Nucleus accumbens (tissue), 56 donors: ENCODE data around the gene MPO.
A peak's percentile ranks its signal among the peaks of the same experiment; 100 is the strongest.

ENCODE experiments used
- DNase-seq, 56 donors: peaks; one replicate each; lab custom pipeline; 2025; lab: John Stamatoyannopoulos, UW

MPO gene

DNA sequence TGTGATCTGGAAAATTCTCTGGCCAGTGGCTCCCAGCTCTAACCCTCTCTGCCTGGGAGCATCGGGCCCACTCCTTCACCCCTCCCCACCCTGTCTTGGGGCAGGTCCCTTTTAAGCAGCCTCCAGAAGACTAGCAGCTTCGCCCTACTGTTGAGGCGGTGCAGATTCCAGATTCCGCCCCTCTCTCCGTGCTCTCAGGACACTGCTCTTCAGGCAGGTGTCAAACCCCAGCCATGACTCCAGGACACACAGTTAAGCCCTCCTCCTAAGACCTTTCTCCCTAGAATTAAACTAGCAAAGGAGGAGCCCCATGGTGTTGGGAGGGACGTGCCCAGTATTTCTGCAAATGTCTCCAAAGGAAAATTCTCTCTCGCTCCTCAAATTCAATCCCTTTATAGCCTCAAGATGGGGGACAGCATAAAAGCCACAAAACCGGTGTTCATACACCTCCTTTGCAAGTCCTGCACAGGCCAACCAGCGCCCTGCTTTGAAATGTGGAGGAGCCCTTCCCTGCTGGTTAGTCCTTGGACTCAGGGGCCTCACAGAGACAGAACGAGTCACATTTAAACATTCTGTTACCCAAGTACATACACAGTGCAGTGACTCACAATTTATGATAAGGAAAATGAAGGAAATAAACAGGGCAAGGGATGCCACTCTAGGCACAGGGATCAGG is 35.2 kb downstream of the MPO start:
- DNase-seq, result no peak

DNA sequence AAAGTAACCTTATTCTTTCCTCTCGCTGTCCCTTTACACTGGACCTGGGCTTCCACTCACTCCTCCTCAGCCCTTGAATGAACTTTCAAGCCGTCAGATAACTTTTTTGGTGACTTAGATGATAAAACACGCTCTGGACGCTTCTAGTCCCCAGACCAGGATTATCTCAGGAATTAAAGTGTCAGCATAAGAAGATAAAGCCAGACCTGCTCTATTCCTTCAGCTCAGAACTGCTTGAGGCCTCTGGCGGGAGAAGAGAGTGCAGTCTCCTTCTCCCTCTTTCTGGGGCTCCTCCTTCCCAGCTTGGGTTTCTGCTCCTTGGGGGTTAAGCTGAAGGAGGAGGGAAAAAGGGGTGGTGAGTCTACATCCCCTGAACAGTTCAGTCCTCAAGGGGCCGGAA is 35.8 kb downstream of the MPO start:
- no peak for DNase-seq

DNA sequence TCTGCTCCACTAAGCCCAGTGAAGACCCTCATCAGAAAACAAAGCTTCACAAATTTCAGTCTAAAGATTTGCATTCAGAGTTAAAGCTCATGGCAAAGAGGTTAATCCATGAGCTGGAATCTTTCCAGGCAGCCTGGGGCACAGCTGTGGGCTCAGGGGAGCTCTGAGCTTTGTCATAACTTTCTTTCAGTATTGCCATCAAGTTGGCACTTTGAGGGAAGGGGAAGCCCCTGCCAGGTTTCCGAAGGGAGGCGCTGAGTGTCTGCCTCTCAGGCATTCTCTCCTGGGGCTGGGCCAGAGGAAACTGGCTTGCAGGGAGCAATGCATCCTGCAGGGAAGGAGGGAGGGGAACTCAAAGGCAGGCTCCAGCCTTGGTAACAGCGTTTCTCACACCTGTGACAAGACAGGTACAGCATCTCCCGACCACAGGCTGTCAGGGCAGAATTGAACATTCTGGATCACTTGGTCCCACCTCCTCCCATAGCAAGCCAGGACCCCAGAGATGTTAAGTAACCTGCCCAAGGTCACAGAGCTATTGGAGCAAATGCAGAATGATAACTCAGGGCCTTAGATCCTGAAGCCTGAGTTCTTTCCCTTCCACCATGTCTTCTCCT is 38.5 kb downstream of the MPO start:
- DNase-seq, result no peak

DNA sequence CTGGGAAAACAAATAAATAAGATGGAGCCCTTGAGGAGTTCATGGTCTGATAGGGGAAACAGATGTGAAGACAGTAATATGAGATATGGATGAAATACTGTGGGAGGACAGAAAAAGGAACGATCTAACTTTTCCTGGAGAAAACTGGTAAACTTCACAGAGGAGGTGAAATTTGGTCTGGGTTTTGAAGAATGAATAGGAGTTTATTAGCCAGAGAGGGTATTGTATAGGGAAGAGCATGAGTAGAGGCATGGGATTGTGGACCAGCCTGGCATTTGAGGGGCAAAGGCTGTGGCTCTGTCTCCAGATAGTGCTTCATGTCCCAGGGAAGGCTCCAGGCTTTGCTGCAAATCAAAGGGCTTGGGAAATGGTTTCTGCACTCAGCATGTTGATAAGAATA is 40.7 kb downstream of the MPO start:
- no peak for DNase-seq

DNA sequence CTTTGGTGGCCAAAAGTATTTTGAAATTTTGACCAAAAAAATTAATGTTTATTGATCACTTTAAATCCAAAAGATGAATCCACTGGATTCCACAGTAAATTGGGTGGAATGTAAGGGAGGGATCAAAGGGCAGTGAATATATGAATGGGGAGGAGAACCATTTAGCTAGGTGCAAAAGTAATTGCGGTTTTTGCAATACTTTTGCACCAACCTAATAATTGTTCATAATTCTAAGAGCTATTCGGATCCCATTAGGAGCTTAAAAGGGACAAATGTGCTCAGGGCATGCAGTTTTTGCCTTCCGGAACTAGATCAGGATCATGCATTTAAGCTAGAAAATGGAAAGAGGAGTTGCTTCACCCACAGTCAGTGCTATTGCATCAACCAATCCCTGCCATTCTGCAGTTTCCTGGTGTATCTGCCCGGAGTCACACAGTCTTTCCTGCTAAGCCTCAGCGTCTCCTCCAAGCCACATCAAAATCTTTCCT is 42.5 kb downstream of the MPO start, which contains the start of gene LPO:
TSS of gene LPO (plus strand) at position 438 of the 488 bp plus-strand sequence. CDS start 4,396 bp downstream, outside the sequence.
- DNase-seq, result no peak

DNA sequence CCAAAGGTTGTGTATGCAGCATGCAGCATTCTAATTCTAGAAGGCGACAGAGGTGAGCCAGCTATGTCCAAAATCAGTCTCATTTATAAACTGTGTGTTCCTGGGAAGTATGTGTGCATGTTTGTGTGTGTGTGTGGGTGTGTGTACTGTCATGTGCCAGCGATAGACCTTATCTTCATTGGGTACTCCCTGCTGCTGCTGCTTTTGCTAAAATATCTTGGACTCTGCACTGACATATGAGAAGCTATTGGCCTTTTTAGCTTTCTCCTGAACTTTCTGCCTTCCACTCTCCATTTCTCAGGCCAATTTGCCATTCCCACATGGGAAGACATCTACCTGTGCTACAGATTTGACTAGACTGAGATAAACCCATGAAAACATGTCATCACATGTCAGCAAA is 44.3 kb downstream of the MPO start:
- DNase-seq, result no peak

DNA sequence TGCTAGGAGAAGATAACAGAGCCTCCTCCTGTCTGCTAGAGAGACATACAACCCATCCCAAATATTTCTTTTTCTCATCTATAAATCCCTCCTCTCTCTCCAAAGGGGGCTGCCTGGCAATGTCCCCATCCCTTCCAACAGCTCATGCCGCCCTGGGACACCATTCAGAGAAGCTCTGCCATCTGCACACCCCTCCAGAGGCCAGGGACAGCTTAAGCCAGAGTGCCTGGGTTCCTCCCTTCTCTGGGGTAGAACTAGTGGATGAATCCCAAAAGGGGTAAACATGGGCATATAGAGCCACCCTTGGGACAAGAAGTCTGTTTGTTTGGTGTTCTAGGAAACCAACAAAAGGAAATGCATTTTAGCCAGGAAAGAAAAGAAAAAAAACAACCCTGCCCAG is 44.9 kb downstream of the MPO start:
- no peak for DNase-seq

DNA sequence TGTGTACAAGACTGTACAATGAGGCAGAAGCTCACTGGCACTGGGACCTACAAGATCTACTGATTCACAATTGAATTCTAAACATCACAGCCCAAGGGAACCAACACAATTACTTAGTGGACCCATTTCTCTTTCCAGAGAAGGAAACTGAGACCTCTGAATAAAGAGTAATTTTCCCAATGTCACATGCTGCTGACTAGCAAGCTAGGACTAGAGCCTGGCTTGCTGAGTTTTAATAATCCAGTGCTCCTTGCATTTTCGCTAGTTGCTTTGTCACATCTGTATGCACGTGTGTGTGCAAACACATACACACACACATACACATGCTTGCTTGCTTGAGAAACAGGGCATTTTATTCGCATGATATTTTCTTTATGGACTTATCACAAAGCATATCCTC is 46.2 kb downstream of the MPO start:
- DNase-seq, result no peak

DNA sequence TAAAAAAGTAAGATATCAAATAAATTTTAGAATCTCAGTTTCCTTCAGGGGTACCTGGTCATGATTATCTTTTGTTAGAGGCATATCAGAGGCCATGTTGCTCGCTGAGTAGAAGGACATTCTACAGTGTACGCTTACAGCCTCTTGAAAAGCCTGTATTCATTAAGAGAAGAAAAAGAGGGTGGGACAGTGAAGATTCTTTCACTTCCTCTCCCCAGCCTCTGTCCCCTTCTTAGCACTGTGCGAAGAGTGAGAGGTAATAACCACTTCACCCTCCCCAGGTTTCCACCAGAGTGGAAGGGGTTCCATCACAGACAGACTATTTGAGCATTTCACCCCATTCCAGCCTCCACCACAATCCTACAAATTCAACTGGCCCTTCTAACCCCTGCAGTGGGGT is 47.2 kb downstream of the MPO start:
- no peak for DNase-seq

DNA sequence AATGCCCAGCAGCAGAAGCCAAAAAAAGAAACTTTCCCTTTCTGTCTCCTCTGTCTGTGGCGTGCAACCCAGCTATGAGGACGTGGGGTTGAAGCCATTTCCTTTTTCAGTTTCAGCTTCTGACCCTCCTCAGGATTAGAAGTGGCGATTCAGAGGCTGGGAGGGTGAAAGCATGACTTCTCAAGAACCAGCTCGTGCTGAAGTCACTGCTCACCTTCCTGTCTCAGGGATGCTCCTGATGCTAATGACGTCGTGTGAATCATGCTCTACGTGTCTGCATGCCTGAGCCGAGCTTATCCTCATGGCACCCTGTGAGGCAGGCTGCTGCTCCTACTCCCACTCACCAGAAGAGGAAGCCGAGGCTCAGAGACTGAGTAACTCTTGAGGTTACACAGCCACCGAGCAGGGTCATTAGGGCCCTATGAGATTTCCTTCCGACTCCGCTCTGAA is 48.0 kb downstream of the MPO start:
- DNase-seq, result peak in 36 of 56 donors; percentile 3 to 86 (median 32)

DNA sequence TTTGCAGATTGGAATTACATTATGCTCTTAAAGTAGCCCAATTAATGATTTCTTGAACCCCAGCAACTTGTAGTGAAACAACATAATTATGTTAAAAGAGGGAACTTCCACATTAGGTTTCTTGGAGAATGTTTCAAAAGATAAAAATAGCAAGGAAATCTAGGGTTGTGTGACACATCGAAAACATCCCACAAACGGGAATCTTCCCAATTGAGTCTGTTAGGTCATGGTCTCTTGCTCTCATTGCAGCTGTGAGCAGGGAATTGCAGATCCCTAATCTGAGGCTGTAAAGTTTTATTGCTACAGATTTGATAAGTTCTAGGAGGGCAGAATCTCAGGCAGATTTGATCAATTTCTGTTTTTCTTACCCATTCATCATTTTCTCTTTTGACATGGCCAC is 49.1 kb downstream of the MPO start:
- DNase-seq, result no peak

DNA sequence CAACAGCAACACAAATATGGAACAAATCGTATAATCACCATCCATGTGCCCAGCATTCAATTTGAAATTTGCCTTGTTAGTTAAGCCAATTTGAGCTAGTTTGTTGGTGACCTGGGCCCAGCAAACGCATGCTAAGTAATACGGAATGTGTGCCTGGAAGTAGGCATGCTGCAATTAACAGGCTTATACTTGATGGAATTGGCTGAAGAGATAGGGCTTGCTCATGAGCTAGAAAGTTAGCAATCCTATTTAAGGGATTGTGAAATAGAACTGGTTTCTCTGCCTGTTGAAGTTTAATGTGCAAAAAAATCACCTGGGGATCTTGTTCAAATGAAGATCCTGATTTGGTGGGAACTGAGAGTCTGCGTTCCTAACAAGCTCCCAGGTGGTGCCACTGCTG is 50.9 kb downstream of the MPO start:
- no peak for DNase-seq

DNA sequence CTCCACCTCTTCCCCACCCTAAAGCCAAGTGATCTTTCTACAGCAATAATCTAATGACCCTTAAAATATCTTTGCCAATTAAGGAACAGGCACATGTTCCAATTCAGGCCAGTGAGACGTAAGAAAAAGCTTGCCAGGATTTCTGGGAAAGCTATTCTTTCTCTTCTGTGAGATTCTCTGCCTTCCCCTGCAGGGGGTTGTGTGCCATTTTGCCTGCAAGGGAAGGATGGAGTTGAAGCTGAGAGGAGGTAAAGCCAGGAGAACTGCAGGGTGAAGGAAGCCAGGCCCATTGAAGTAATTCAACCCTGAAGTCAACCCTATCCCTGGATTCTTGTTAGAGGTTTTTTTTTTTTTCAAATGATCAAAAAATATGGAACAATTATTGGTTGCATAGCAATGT is 51.4 kb downstream of the MPO start:
- no peak for DNase-seq

DNA sequence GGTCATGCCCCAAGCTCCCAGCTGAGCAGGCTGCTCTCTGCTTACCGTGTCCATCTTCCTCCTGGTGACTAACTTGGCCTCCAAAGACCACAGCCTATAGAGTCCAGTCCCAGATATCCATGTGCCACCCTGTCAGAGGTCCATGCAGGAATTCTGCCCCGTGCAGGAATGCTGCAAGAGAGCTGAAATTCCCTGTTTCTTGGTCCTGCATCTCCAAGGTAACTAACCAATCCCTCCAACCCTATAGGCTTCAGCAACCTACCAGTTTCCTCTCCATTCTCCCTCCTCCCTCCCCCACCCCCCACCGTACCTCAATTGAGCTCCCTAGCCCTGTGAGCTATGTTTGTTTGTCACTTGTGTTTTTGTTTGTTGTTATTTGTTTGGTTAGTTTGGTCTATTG is 52.1 kb downstream of the MPO start:
- no peak for DNase-seq

DNA sequence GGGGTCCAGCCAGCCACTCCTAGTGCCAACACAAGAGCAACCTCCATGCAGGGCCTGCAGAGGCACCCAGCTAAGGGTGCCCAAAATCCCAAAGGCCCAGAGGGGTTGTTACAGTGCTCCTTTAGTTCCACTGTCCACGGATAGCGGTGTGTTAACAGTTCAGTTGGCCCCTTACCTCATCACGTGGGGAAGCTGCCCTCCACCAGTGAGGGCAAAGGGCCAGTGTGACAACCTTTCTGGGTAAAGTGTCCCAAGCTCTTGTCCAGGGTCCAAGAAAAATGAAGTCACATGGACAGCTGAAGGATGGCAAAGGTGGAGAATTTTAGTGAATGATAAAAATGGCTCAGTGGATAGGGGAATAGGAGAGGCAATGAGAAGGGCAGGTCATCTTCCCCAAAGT is 53.0 kb downstream of the MPO start:
- DNase-seq, result no peak

DNA sequence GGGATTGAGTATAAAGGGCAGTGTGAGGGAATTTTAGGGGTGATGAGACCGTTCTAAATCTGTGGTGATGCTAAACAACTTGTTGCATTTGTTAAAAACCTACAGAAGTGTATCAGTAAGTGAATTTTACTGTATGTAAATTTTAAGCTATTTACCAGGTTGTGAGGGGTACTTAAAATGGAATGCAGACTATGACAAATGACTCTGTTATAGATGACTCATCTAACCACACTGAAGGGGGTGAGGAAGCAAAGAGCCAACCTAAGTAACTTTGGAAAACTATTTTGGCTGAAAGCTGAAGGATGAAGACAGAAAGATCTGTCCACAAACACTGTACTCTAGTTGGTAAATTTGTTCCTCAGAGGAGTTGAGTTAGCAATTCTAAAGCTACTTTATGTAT is 56.4 kb downstream of the MPO start:
- DNase-seq, result no peak
